NCI-H2196 treated with DMSO at 0.1 percent for 48 hours (cell line): ENCODE data around the gene NAA38.

Experiments
- DNase-seq: peaks from one replicate; lab custom pipeline; 2025; ENCODE audit not compliant: unreplicated experiment; lab: John Stamatoyannopoulos, UW

Gene NAA38, protein sequence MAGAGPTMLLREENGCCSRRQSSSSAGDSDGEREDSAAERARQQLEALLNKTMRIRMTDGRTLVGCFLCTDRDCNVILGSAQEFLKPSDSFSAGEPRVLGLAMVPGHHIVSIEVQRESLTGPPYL

DNA sequence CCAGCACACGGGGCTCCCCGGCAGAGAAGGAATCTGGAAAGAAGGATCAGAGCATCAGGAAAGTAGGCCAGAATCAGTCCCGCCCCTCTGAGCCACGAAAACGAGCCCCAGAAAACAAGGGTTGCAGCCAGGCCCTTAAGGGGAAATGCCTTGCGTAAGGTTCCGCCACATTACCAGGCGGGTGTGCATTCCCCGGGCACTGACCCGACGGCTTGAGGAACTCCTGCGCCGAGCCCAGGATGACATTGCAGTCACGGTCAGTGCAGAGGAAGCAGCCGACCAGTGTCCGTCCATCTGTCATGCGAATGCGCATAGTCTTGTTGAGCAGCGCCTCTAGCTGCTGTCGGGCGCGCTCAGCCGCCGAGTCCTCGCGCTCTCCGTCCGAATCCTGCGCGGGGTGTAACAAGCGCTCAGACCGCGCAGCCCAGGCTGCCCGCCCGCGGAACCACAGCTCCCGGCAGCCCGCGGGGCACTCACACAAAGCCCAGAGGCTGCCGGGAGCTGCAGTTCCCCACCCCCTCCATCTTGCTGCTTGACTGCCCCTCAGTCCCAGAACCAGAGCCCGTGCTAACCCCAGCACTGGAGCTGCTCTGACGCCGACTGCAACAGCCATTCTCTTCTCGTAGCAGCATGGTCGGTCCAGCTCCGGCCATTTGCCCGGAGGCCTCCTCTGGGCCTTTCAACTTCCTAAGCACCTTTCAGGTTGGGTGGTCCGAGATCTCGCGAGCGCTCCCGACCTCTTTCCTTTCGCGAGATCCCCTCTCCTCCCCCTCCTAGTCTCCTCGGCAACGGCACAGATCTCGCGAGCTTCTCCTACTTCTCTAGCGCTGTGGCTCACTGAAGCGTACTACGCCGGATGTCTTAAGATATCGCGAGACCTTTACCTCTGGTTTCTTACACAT lies at the start of gene NAA38:
NAA38 (minus strand) TSS at position 749 of the 902 bp plus-strand sequence; CDS start at position 653, 96 bp downstream.
- DNase-seq, result peak; percentile 92

DNA sequence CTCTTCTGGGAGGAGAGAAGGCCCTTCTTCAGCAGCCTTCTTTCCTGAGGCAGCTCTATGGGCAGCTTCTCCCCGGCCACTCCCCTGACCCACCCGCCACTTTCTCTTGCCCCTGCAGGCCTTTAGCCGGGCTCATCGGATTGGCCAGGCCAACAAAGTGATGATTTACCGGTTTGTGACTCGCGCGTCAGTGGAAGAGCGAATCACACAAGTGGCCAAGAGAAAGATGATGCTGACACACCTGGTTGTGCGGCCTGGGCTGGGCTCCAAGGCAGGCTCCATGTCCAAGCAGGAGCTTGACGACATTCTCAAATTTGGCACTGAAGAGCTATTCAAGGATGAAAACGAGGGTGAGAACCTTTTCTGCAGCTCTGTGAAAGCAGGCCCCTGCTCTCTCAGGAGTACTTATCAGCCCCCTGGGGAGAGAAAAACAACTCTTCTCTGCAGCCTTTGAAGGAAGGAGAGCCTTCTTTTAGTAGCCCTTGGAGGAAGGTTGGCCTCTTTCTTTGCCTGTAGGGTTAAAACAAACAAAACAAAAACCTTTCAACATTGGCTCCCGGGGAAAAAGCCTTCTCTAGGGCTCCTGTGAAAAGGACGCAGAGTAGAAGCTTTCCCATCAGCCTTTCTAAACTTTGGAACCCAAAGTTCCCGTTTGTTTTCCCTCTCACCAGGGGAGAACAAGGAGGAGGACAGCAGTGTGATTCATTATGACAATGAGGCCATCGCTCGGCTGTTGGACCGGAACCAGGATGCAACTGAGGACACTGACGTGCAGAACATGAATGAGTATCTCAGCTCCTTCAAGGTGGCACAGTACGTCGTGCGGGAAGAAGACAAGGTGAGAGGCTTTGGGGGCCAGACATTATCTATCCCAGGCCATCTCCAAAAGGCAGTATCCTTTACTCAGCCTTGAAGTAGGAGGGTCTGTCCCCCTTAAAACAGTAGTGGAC lies 46.1 kb upstream of the NAA38 start:
- no peak for DNase-seq

DNA sequence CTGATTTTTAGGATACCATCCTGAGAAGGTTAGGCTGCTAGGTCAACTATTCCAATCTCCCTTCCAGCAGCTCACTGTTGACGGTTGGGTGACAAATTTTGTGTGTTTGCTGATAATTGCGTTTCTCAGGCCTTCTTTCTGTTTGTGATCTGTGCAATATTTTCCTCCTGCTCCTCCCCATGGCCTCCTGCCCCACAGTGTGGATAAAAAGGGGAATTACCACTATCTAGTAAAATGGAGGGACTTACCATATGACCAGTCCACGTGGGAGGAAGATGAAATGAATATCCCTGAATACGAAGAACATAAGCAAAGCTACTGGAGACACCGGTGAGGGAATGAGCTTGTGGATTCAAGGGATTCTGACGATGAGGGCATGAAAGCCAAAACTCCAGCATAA lies 40.4 kb upstream of the NAA38 start:
- no peak for DNase-seq

DNA sequence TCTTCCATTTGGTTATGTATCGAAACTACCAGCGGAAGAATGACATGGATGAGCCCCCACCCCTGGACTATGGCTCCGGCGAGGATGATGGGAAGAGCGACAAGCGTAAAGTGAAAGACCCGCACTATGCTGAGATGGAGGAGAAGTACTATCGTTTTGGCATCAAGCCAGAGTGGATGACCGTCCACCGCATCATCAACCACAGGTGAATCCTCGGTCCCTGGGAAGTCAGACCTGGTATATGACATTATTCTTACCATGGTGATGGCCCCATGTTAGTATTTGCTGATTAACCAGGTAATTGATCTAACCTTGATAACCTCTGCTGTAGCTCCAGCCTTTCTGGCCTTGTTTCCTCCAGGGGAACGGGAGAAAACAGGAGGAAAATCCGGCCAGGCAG lies 39.7 kb upstream of the NAA38 start:
- DNase-seq, result no peak

DNA sequence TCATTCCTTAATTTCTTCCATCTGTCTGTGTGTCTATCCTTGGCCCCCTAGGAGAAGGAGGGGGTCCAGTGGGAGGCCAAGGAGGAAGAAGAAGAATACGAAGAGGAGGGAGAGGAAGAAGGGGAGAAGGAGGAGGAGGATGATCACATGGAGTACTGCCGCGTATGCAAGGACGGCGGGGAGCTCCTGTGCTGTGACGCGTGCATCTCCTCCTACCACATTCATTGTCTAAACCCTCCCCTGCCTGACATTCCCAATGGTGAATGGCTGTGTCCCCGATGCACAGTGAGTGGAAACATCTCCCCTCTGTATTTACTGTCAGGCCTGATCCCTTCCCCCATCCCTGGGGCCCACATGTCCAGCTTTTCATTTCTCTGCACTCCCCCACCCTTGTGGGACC lies 37.5 kb upstream of the NAA38 start:
- no peak for DNase-seq

DNA sequence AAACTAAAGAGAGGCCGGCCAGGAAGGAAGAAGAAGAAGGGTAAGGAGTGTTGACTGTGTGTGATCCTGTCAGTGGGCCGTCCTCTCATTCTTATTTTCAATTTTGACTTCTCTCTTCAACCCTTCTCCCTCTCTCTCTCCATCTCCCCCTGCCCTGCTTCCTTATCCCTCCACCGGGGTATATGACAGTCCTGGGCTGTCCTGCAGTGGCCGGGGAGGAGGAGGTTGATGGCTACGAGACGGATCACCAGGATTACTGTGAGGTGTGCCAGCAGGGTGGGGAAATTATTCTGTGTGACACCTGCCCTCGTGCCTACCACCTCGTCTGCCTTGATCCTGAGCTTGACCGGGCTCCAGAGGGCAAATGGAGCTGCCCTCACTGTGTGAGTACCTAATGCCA lies 36.9 kb upstream of the NAA38 start:
- no peak for DNase-seq

DNA sequence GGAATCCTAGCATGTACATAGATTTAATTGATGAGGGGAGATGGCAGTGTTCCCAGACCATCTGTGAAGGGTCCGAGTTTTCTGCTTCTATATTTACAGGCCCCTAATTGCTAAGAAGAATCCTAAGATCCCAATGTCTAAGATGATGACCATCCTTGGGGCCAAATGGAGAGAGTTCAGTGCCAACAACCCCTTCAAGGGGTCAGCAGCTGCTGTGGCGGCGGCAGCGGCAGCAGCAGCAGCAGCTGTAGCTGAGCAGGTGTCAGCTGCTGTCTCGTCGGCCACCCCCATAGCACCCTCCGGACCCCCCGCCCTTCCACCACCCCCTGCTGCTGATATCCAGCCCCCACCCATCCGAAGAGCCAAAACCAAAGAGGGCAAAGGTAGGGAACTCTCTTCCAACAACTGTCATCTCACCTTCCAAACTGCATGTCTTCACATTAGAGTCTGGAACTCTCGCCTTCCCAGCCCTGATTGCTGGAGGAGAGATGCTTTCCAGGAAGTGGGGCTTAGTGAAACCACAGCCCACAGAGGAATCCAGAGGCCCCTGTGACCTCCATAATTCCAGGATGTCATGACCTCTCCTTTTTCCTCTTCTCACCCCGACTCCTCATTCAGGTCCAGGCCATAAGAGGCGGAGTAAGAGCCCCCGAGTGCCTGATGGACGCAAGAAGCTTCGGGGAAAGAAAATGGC lies 36.0 kb upstream of the NAA38 start:
- DNase-seq, result no peak

DNA sequence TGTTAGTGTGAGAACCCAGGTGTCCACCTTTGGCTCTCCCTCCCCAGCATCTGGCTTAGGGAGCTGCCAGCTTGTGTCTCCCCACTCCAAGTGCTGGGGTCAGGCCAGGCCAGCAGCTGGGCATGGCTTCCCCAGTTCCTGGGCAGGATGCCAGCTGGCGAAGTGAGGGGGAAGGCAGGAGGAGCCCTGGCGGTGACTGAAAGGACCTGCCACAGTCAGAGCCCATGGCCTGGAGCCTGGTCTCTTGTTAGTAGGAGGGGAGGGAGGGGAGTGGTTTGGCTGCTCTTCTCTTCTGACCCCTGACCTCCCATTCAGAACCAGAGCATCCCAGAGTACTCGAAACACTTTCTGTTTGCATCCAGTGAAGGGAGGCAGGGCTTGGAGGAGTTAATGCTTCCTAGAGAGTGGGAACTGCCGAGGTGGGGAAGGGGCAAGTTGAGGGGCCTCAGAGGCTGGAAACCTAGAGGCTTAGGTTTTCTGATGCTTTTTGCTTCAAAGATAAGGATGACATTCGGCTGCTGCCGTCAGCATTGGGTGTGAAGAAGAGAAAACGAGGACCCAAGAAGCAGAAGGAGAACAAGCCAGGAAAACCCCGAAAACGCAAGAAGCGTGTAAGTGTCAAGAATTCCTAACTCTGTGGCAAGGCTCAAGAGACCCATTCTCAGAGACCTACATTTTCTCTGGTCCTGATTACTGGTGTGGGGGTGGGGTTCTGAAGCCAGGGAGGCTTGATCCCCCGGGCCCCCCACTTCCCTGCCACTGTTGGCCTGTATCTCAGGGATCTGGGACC lies 32.0 kb upstream of the NAA38 start:
- peak; percentile 79 for DNase-seq

DNA sequence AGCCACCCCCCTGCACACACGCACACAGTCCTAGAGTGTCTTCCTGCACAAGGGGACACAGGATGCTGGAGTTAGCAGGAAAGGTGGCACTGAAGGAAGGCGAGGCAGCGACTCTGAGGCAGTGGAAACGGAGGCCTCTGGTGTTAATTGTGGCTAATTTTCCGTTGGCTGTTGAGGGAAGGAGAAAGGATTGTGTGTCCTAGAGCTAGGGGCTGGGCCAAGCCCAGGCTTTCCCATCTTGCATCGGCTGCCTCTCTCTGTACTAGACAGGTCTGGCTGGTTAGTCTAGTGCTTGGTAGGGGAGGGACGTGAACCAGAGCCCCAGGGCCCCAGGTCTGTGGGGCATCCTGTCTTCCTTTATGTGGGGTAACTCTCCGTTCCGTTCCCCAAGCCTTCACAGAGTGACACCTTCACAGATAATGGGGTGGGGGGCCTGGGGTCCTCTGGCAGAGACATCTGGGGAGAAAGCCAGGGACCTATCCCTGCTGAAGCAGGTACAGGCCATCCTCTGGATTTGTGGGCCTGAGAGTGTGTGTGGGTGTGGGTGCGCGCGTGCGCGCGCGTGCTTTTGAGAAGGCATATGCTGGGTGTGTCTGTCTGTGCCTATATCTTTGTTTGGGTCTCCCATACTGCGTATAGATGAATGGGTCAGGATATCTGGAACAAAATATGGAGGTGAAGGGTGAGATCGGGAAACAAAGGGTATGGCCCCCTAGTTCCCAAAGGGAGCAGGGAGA lies 31.0 kb upstream of the NAA38 start, which contains the start of gene CHD3:
CHD3 (plus strand) TSS at position 606 of the 737 bp plus-strand sequence. CDS start 212 bp downstream, outside the sequence.
- DNase-seq, result no peak

DNA sequence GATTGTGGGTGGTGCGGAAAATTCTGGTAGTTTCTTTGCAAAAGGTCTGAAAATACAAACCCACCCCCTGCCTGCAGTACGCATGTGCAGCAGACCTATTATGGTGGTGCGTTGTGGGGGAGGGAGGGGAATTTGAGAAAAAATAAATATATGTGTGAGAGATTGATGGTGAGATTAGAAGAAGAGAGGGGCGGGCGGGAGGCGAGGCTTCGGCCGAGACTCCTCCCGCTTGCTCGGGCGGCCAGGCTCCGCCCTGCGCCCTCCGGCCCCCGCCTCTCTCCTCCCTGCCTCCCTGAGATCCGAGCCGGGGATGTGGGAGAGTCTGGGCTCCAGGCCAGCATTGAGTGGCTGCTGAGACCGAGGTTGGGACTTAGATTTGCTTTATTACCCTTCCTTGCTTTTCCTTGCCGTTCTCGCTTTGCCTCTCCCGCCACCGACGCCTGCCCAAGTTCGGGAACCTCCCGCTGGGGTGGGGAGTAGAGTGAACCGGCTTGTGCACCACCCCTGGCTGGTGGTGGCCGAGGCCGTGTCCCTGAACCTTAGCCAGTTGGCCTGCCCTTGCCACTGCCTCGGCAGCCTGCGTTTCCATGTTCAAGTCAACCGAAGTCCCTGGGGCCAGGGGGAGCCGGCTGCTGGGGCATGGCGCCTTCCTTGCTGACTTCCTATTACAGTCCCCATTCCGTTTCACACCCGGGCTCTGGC lies 30.3 kb upstream of the NAA38 start:
- DNase-seq, result peak; percentile 73

DNA sequence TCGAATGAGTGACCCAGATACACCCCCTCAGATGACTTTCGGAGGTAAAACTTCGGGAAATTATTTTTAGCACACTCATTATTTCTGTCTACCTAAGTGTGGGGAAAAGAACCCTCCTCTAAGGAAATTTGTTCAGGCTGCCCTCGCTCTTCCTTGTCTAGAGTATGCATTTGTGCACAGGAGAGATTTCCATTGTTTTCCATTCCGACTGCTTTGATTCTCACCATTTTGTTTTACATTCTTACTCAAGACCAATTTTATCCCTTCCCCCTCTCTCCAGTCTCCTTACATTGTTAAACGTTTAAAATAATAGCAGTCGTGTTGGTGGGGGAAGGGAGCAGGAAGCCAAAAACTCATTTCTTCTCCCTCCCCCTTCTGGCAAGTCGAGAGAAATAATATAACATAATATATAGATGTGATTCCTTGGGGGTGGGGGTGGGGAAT lies 29.7 kb upstream of the NAA38 start:
- peak; percentile 68 for DNase-seq

DNA sequence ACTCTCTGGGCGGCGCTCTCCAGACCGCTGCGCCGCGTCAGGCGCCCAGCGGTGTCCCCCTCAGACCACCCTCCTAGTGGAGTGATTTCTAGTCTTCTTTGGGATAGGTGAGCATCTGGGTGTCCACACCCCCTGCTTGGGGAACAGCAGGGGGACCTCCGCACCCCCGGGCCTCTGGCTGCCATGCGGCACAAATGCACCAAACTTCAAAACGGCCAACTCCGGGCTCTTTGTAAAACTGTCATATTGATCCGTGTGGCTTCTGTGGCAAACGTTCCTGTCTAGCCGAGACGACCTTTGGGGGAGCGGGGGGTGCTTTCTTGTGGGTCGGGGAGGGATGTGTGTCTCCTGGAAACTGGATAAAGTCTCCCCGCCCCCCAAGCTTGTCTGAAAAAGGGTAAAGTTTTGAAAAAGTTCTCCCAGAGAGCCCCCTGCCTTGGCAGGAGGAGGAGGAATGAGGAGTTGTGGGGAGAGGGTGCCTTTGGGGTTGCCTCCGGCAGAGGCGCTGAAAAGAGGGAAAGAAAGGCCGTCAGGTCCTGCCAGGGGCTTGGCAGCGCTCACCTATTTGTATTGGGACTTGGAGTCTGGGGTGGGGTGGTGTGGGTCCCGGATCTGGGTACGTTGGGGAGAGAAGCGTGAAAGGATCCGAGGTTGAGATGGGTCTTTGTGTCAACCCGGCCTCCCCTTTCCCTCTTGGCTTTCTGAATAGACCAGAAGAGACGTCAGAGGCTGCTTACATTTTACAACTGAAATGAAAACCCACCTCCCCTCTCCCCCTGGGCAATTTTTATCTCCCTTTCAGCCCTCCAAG lies 29.1 kb upstream of the NAA38 start:
- no peak for DNase-seq

DNA sequence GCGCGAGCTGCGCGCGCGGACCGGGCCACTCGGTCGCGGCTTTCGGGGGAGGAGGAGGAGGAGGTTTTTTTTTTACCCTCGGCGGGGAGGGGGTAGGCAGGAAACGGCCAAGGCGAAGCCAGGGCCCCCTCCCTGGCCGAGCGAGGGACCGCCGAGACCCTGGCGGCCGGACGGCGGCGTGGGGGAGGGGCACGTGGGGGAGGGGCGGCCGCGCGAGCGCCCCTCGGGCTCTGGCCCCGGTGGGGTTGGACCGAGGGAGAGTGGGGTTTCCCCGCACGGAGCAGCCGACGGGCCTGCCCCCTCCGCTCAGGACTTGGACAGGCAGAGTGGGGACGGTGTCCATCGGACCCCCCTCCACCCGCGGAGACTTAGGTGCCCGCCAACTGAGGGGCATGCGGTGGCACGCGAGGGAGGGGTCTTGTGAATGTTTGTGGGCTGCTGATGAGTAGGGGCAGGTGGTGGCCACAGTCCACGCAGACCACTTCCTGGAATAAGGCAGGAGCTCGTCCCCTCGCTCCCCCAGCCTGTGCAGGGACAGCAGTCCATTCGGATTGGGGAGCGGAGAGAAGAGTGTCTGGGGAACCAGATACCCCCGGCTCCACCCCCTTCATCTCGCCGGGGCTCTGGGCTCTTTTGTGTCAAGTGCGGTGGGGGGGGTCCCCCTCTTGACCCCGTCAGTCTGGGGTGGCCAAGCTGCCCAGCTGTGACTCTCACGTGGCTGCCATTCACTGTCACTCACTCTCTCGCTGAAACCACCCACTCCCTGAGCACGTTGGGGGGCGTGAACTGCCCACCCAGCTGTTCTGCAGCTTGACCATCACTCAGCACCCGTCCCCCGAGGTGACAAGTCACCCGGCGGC lies 28.2 kb upstream of the NAA38 start:
- DNase-seq, result no peak

DNA sequence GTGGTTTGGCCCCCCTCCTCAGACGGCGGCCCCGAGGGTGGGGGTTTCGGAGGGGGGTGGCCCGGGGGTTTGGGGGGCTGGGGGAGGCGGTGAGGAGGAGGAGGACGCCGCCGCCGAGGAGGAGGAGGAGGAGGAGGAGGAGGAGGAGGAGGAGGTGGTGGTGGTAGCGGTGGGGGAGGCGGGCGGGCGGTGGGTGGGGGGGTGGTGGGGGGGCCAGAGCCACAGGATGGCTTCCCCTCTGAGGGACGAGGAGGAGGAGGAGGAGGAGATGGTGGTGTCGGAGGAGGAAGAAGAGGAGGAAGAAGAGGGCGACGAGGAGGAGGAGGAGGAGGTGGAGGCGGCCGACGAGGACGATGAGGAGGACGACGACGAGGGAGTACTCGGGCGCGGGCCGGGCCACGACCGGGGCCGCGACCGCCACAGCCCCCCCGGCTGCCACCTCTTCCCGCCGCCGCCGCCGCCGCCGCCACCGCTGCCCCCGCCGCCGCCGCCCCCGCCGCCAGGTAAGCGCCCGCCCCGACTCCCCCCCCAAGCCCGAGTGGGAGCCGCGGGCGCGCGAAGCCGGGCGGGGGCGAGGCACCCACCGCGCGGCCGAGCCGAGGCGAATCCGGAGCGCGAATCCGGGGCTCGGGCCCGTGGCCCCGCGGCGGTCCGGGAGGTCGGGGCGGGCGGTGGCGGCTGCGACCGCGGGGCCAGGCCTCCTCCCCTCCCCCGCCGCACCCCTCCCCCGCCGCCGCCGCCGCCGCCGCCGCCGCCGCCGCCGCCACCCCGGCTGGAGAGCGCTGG lies 27.4 kb upstream of the NAA38 start:
- no peak for DNase-seq

DNA sequence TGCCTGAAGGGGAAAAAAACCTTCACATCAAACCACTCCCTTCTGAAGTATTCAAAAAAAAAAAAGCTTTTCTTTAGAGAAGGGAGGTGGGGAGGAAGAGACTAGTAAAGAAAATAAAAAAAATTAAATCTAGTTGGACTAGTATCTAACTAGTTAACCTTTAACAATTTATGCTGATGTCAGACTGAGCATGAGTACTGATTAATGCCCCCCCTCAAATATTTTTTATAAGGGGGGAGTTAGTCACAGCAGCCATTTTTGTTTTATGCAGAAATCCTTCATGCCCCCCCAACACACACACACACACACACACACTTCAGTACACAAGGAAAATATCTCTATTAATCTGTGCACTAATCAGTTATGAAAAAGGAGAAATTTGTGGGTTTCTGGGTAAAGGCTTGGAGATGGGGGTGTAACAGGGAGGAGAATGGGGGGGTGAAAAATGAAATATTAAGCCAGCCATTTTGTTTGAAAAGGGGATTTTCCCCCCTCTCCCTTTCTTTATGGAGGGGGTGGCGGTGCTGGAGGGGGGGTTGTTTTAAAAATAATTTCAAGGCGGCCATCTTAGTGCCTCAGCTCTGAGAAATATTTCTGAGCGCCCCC lies 26.5 kb upstream of the NAA38 start:
- no peak for DNase-seq

DNA sequence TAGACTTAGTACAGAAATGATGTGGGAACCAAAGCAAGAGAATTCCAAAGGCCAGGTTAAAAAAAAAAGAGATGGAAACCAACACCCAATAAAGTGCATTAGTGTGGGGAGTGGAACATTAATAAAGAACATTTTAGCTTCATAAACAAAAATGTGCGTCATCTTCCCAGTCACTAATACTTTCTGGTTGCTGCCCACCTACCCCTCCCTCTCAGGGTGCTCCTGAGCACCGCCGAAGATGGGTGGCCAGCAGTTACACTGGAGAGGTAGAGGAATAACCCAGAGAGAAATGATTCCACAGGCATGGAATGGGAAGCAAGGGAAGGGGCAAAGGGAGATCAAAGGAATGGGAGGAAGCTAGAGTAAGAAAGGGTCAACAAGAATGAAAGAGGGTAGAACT lies 25.3 kb upstream of the NAA38 start:
- no peak for DNase-seq
